ENCODE results near the gene DMBX1.

DNA sequence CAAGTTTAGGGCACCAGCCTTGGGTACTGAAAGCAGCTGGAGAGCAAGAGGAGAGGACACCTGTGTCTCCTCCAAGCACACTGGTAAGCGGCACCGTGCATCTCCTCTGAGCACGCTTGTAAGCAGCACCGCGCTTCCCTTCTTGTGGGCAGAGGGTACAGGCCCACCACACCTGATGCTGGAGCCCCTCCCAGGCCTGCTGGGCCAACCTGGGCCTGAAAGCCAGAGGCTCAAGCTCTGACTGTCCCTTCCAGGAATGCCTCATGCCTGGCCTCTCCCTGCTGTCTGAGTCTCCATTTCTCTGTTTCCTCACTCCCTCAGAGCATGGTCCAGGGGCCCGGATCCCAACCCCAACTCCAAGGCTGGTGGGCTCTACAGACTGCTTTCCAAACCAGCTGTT, 25.9 kb downstream of the DMBX1 start:
- TF ChIP-seq, protein P1, sequence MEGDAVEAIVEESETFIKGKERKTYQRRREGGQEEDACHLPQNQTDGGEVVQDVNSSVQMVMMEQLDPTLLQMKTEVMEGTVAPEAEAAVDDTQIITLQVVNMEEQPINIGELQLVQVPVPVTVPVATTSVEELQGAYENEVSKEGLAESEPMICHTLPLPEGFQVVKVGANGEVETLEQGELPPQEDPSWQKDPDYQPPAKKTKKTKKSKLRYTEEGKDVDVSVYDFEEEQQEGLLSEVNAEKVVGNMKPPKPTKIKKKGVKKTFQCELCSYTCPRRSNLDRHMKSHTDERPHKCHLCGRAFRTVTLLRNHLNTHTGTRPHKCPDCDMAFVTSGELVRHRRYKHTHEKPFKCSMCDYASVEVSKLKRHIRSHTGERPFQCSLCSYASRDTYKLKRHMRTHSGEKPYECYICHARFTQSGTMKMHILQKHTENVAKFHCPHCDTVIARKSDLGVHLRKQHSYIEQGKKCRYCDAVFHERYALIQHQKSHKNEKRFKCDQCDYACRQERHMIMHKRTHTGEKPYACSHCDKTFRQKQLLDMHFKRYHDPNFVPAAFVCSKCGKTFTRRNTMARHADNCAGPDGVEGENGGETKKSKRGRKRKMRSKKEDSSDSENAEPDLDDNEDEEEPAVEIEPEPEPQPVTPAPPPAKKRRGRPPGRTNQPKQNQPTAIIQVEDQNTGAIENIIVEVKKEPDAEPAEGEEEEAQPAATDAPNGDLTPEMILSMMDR (conservative IDR thresholded peaks at IDR 0.05; ENCODE audit: low read depth, low read length), result no peak
- TF ChIP-seq POLR2A (IDR thresholded peaks at IDR 0.05; ENCODE audit: low read depth, low read length) (no peak), CHD1 (IDR thresholded peaks at IDR 0.05; ENCODE audit: low read depth, low read length) (no peak), SMC3 (IDR thresholded peaks at IDR 0.05; ENCODE audit: low read depth, low read length) (no peak)
- TF ChIP-seq, protein P2, sequence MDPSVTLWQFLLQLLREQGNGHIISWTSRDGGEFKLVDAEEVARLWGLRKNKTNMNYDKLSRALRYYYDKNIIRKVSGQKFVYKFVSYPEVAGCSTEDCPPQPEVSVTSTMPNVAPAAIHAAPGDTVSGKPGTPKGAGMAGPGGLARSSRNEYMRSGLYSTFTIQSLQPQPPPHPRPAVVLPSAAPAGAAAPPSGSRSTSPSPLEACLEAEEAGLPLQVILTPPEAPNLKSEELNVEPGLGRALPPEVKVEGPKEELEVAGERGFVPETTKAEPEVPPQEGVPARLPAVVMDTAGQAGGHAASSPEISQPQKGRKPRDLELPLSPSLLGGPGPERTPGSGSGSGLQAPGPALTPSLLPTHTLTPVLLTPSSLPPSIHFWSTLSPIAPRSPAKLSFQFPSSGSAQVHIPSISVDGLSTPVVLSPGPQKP (IDR thresholded peaks at IDR 0.05; ENCODE audit: borderline replicate concordance, low read depth, low read length), result no peak
- TF ChIP-seq, protein P3, sequence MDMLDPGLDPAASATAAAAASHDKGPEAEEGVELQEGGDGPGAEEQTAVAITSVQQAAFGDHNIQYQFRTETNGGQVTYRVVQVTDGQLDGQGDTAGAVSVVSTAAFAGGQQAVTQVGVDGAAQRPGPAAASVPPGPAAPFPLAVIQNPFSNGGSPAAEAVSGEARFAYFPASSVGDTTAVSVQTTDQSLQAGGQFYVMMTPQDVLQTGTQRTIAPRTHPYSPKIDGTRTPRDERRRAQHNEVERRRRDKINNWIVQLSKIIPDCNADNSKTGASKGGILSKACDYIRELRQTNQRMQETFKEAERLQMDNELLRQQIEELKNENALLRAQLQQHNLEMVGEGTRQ (IDR thresholded peaks at IDR 0.05; ENCODE audit: low read depth, low read length), result no peak
